IPS-NIHi11 (cell line): ENCODE results near the gene CEP112.
"Not testable (repeated sequence)": the region's sequence is repeated elsewhere in the genome, so short reads cannot be mapped to it uniquely, and the experiment has no call there.

Source experiments
- DNase-seq: peaks from one replicate; pipeline ENCODE4 v3.0.0; 2012; ENCODE audit warnings: mixed read lengths, low spot score

Gene CEP112

GRCh38 chr17:65823713-65824112 lies 368.2 kb downstream of the CEP112 start:
- no peak for DNase-seq

- no peak for DNase-seq
These were observed 371.1 kb downstream of the CEP112 start for GRCh38 chr17:65820811-65821210.

- no peak for DNase-seq
These were observed 371.6 kb downstream of the CEP112 start for GRCh38 chr17:65820306-65820705.

GRCh38 chr17:65819810-65820209 lies 372.1 kb downstream of the CEP112 start:
- no peak for DNase-seq

GRCh38 chr17:65817951-65818350 lies 374.0 kb downstream of the CEP112 start:
- DNase-seq: no peak

- no peak for DNase-seq
These were observed 377.5 kb downstream of the CEP112 start for GRCh38 chr17:65814418-65814817.

- no peak for DNase-seq
These were observed 378.6 kb downstream of the CEP112 start for GRCh38 chr17:65813306-65813705.

GRCh38 chr17:65811043-65811442 lies 380.9 kb downstream of the CEP112 start:
- DNase-seq: no peak

- DNase-seq: no peak
These were observed 382.6 kb downstream of the CEP112 start for GRCh38 chr17:65809366-65809765.

GRCh38 chr17:65808566-65808965 lies 383.4 kb downstream of the CEP112 start:
- DNase-seq: not testable (repeated sequence)

- no peak for DNase-seq
These were observed 384.6 kb downstream of the CEP112 start for GRCh38 chr17:65807361-65807760.

- no peak for DNase-seq
These were observed 390.4 kb downstream of the CEP112 start for GRCh38 chr17:65801513-65801912.

GRCh38 chr17:65800655-65801054 lies 391.3 kb downstream of the CEP112 start:
- no peak for DNase-seq

GRCh38 chr17:65799869-65800268 lies 392.1 kb downstream of the CEP112 start:
- DNase-seq: no peak

- no peak for DNase-seq
These were observed 392.5 kb downstream of the CEP112 start for GRCh38 chr17:65799454-65799853.

- DNase-seq: peak; percentile 62
These were observed 394.1 kb downstream of the CEP112 start for GRCh38 chr17:65797809-65798208.

GRCh38 chr17:65797101-65797500 lies 394.8 kb downstream of the CEP112 start:
- no peak for DNase-seq

- DNase-seq: peak; percentile 69
These were observed 397.4 kb downstream of the CEP112 start for GRCh38 chr17:65794572-65794971.

- no peak for DNase-seq
These were observed 401.7 kb downstream of the CEP112 start for GRCh38 chr17:65790241-65790640.

GRCh38 chr17:65787503-65787902 lies 404.4 kb downstream of the CEP112 start:
- no peak for DNase-seq

GRCh38 chr17:65786479-65786878 lies 405.5 kb downstream of the CEP112 start:
- no peak for DNase-seq

GRCh38 chr17:65785109-65785508 lies 406.8 kb downstream of the CEP112 start:
- DNase-seq: no peak

GRCh38 chr17:65783845-65784334 lies 408.0 kb downstream of the CEP112 start:
- DNase-seq: no peak

- not testable (repeated sequence) for DNase-seq
These were observed 409.7 kb downstream of the CEP112 start for GRCh38 chr17:65782104-65782706.
